Measurements from ENCODE around the gene UNC50. TPM values are rescaled to one million over a fixed set of nuclear protein-coding genes. Genes with fewer than 3 reads are reported as not detected.

The UNC50 gene
- total RNA-seq, 1 donor from 2014 or later = 74.6 TPM

- no peak overlapping the region for H2AFZ ChIP-seq (replicated peaks)
- H3K79me2 ChIP-seq (ENCODE audit: low read depth) = no peaks in the 10 kb centered on the region
- no peaks in the 10 kb centered on the region for H3K9me3 ChIP-seq (ENCODE audit: low read depth)
- Mint-ChIP-seq H3K9me3 (no peaks in the 10 kb centered on the region), H3K27me3 (ENCODE audit: insufficient read depth, low read depth) (no peaks in the 10 kb centered on the region), H3K27ac (no peak overlapping the region), H3K36me3 (no peaks in the 10 kb centered on the region), H3K4me1 (peaks cover 6% of the 10 kb centered on the region), H3K4me3 (no peak overlapping the region)
- H4K20me1 ChIP-seq (ENCODE audit: low read depth) = no peaks in the 10 kb centered on the region
- no peak for DNase-seq (ENCODE audit: low spot score)
- no peak overlapping the region for H3K27ac ChIP-seq
- H3K36me3 ChIP-seq = no peaks in the 10 kb centered on the region
- H3K27me3 ChIP-seq = no peaks in the 10 kb centered on the region
- H3F3A ChIP-seq (ENCODE audit: low read depth) = peaks cover 8% of the 10 kb centered on the region
- no peak for TF ChIP-seq CTCF (IDR thresholded peaks at IDR 0.05)
- no peak for TF ChIP-seq EZH2phosphoT487 (IDR thresholded peaks at IDR 0.05)
- TF ChIP-seq EZH2 (IDR thresholded peaks at IDR 0.05) = no peak
- H3K9ac ChIP-seq = no peak overlapping the region
- H3K4me2 ChIP-seq = no peak overlapping the region
- H3K4me1 ChIP-seq = peaks cover 4% of the 10 kb centered on the region
- H3K4me3 ChIP-seq = no peak overlapping the region
Measured at GRCh38 chr2:98637401-98638147, 29.2 kb downstream of the UNC50 start.

GRCh38 chr2:98643496-98644100 lies 35.2 kb downstream of the UNC50 start:
- no peaks in the 10 kb centered on the region for H3K4me1 Mint-ChIP-seq
- Histone ChIP-seq H3K4me2 (no peak overlapping the region), H3K27me3 (no peaks in the 10 kb centered on the region), H4K20me1 (ENCODE audit: low read depth) (no peaks in the 10 kb centered on the region), H3K79me2 (ENCODE audit: low read depth) (no peaks in the 10 kb centered on the region), H3F3A (ENCODE audit: low read depth) (no peaks in the 10 kb centered on the region), H3K4me1 (no peaks in the 10 kb centered on the region), H3K9ac (no peak overlapping the region), H3K4me3 (no peak overlapping the region), H2AFZ (replicated peaks) (no peak overlapping the region), H3K9me3 (ENCODE audit: low read depth) (no peaks in the 10 kb centered on the region), H3K27ac (no peak overlapping the region), H3K36me3 (no peaks in the 10 kb centered on the region)
- no peaks in the 10 kb centered on the region for H3K9me3 Mint-ChIP-seq
- TF ChIP-seq EZH2 (IDR thresholded peaks at IDR 0.05) = no peak
- no peak for TF ChIP-seq CTCF (IDR thresholded peaks at IDR 0.05)
- TF ChIP-seq EZH2phosphoT487 (IDR thresholded peaks at IDR 0.05) = no peak
- H3K36me3 Mint-ChIP-seq = no peaks in the 10 kb centered on the region
- no peak for DNase-seq (ENCODE audit: low spot score)
- H3K4me3 Mint-ChIP-seq = no peak overlapping the region
- H3K27ac Mint-ChIP-seq = no peak overlapping the region
- H3K27me3 Mint-ChIP-seq (ENCODE audit: insufficient read depth, low read depth) = no peaks in the 10 kb centered on the region

GRCh38 chr2:98647636-98648035 lies 39.2 kb downstream of the UNC50 start:
- H3K4me1 ChIP-seq = no peaks in the 10 kb centered on the region
- Mint-ChIP-seq H3K9me3 (no peaks in the 10 kb centered on the region), H3K36me3 (no peaks in the 10 kb centered on the region), H3K4me1 (no peaks in the 10 kb centered on the region), H3K27ac (no peak overlapping the region), H3K4me3 (no peak overlapping the region), H3K27me3 (ENCODE audit: insufficient read depth, low read depth) (no peaks in the 10 kb centered on the region)
- TF ChIP-seq EZH2 (IDR thresholded peaks at IDR 0.05) (no peak), EZH2phosphoT487 (IDR thresholded peaks at IDR 0.05) (no peak)
- H3K4me3 ChIP-seq = no peak overlapping the region
- H3K9me3 ChIP-seq (ENCODE audit: low read depth) = no peaks in the 10 kb centered on the region
- no peak overlapping the region for H3K4me2 ChIP-seq
- no peaks in the 10 kb centered on the region for H3K79me2 ChIP-seq (ENCODE audit: low read depth)
- H3K36me3 ChIP-seq = no peaks in the 10 kb centered on the region
- H3K9ac ChIP-seq = no peak overlapping the region
- no peaks in the 10 kb centered on the region for H3F3A ChIP-seq (ENCODE audit: low read depth)
- DNase-seq (ENCODE audit: low spot score) = no peak
- H3K27me3 ChIP-seq = no peaks in the 10 kb centered on the region
- H2AFZ ChIP-seq (replicated peaks) = no peak overlapping the region
- H4K20me1 ChIP-seq (ENCODE audit: low read depth) = no peaks in the 10 kb centered on the region
- H3K27ac ChIP-seq = no peak overlapping the region

- H3K27me3 Mint-ChIP-seq (ENCODE audit: insufficient read depth, low read depth) = no peaks in the 10 kb centered on the region
- TF ChIP-seq CTCF (IDR thresholded peaks at IDR 0.05) (no peak), EZH2phosphoT487 (IDR thresholded peaks at IDR 0.05) (no peak), EZH2 (IDR thresholded peaks at IDR 0.05) (no peak)
- Histone ChIP-seq H3K9ac (no peak overlapping the region), H3K27ac (no peak overlapping the region), H3K4me2 (no peak overlapping the region), H2AFZ (replicated peaks) (no peak overlapping the region), H3K9me3 (ENCODE audit: low read depth) (no peaks in the 10 kb centered on the region), H3K27me3 (no peaks in the 10 kb centered on the region), H3K79me2 (ENCODE audit: low read depth) (no peaks in the 10 kb centered on the region), H3K36me3 (no peaks in the 10 kb centered on the region), H4K20me1 (ENCODE audit: low read depth) (no peaks in the 10 kb centered on the region), H3F3A (ENCODE audit: low read depth) (no peaks in the 10 kb centered on the region), H3K4me3 (no peak overlapping the region), H3K4me1 (no peaks in the 10 kb centered on the region)
- no peaks in the 10 kb centered on the region for H3K9me3 Mint-ChIP-seq
- no peaks in the 10 kb centered on the region for H3K4me1 Mint-ChIP-seq
- H3K27ac Mint-ChIP-seq = no peak overlapping the region
- no peak for DNase-seq (ENCODE audit: low spot score)
- peaks cover 2% of the 10 kb centered on the region for H3K36me3 Mint-ChIP-seq
- H3K4me3 Mint-ChIP-seq = no peak overlapping the region
Measured at GRCh38 chr2:98648451-98648850, 40.1 kb downstream of the UNC50 start.
